ENCODE data around the gene ATP11A. TPM values are rescaled to one million over a fixed set of nuclear protein-coding genes. Genes with fewer than 3 reads are reported as not detected.

The ATP11A gene
- total and polyA plus RNA-seq, 2 experiments from 2014 or later, result 28.7 to 30.8 TPM

DNA sequence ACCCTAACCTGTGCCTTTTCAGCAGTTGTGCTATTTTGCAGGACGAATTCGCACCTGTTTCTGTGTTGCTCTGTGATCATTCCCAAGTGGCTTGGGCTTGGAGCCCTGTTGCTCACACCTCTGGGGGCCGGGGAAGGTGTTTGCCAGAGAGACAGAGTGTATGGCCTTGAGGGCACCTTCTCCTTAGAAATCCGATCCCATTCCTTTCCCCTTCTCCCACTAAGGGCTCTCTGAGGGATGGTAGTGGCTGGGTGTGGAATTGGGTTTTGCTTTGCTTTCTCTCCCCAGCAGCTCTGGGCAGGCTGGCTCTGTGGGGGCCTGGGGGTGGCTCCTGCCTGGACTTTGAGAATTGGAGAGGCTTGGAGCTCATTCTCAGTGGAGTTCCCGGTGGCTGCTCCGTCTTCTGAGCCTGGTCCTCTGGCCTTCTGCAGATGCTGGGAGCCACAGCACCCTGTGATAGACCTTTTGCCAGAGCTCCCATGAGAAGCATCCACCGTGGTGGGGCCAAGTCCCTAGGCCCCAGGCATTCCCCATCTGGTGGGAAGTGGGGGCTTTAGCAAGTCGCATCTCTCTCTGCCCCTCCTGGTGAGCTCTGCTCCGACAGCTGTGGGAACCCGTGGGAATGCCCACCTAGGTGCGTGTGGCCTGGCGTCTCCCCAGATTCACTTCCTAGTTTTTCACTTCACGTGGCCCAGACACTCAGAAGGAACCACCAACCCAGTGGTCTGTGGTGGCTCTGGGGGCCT lies 26.1 kb downstream of the ATP11A start:
- peak overlapping the region; percentile 47 for H3K27ac ChIP-seq
- no peaks in the 10 kb centered on the region for H3K9me3 ChIP-seq (ENCODE audit: low read depth)
- no peaks in the 10 kb centered on the region for H4K20me1 ChIP-seq (ENCODE audit: insufficient read depth, poor library complexity, severe bottlenecking)
- no peak for DNase-seq (ENCODE audit: low spot score)
- TF ChIP-seq, protein P1, sequence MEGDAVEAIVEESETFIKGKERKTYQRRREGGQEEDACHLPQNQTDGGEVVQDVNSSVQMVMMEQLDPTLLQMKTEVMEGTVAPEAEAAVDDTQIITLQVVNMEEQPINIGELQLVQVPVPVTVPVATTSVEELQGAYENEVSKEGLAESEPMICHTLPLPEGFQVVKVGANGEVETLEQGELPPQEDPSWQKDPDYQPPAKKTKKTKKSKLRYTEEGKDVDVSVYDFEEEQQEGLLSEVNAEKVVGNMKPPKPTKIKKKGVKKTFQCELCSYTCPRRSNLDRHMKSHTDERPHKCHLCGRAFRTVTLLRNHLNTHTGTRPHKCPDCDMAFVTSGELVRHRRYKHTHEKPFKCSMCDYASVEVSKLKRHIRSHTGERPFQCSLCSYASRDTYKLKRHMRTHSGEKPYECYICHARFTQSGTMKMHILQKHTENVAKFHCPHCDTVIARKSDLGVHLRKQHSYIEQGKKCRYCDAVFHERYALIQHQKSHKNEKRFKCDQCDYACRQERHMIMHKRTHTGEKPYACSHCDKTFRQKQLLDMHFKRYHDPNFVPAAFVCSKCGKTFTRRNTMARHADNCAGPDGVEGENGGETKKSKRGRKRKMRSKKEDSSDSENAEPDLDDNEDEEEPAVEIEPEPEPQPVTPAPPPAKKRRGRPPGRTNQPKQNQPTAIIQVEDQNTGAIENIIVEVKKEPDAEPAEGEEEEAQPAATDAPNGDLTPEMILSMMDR (IDR thresholded peaks at IDR 0.05; ENCODE audit: poor library complexity), result no peak
- TF ChIP-seq EZH2phosphoT487 (IDR thresholded peaks at IDR 0.05; ENCODE audit: low read depth, severe bottlenecking, unreplicated experiment) (no peak), EZH2 (IDR thresholded peaks at IDR 0.05; ENCODE audit: borderline replicate concordance) (no peak)
- 72% methylated on average over 13 of the region's 13 CpGs for WGBS (ENCODE audit: low lambda C conversion rate, missing lambda C conversion rate)
- H3K27me3 ChIP-seq, result no peaks in the 10 kb centered on the region
- H3K79me2 ChIP-seq, result peaks cover 82% of the 10 kb centered on the region
- no peak overlapping the region for H3K4me3 ChIP-seq
- no peaks in the 10 kb centered on the region for H3K9me2 ChIP-seq (replicated peaks; ENCODE audit: insufficient read depth)
- H3K36me3 ChIP-seq (replicated peaks; ENCODE audit: insufficient read depth, low read depth), result no peaks in the 10 kb centered on the region
- no peak overlapping the region for H2AFZ ChIP-seq
- peaks cover 56% of the 10 kb centered on the region for H3K4me1 ChIP-seq (ENCODE audit: insufficient read depth)
- H3K4me2 ChIP-seq, result no peak overlapping the region

DNA sequence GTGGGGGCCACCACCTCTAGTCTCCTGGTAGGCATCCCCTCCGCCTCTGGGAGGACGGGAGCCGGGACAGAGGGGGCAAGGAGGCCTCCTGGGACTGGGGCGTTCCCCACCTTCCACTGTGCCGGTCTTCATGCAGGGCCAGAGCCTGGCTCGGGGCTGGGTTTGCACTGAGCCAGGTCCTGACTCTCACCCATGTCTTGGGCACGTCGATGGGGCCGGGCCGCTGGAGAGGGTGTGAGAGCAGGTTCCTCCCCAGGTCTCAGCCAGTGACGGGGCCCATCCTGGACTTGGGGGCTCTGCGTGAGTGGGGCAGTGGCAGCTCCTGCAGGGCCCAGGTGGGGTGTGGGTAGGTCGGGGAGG lies 26.6 kb downstream of the ATP11A start:
- peaks cover 56% of the 10 kb centered on the region for H3K4me1 ChIP-seq (ENCODE audit: insufficient read depth)
- no peaks in the 10 kb centered on the region for H3K9me2 ChIP-seq (replicated peaks; ENCODE audit: insufficient read depth)
- H3K9me3 ChIP-seq (ENCODE audit: low read depth), result no peaks in the 10 kb centered on the region
- TF ChIP-seq EZH2phosphoT487 (IDR thresholded peaks at IDR 0.05; ENCODE audit: low read depth, severe bottlenecking, unreplicated experiment) (no peak), EZH2 (IDR thresholded peaks at IDR 0.05; ENCODE audit: borderline replicate concordance) (no peak)
- TF ChIP-seq, protein P1 (IDR thresholded peaks at IDR 0.05; ENCODE audit: poor library complexity), result no peak
- H3K27ac ChIP-seq, result no peak overlapping the region
- H3K4me2 ChIP-seq, result no peak overlapping the region
- no peaks in the 10 kb centered on the region for H3K27me3 ChIP-seq
- no peak overlapping the region for H3K4me3 ChIP-seq
- 96% methylated on average over 13 of the region's 13 CpGs for WGBS (ENCODE audit: low lambda C conversion rate, missing lambda C conversion rate)
- H3K79me2 ChIP-seq, result peaks cover 84% of the 10 kb centered on the region
- no peaks in the 10 kb centered on the region for H3K36me3 ChIP-seq (replicated peaks; ENCODE audit: insufficient read depth, low read depth)
- H4K20me1 ChIP-seq (ENCODE audit: insufficient read depth, poor library complexity, severe bottlenecking), result no peaks in the 10 kb centered on the region
- H2AFZ ChIP-seq, result no peak overlapping the region
- DNase-seq (ENCODE audit: low spot score), result no peak

DNA sequence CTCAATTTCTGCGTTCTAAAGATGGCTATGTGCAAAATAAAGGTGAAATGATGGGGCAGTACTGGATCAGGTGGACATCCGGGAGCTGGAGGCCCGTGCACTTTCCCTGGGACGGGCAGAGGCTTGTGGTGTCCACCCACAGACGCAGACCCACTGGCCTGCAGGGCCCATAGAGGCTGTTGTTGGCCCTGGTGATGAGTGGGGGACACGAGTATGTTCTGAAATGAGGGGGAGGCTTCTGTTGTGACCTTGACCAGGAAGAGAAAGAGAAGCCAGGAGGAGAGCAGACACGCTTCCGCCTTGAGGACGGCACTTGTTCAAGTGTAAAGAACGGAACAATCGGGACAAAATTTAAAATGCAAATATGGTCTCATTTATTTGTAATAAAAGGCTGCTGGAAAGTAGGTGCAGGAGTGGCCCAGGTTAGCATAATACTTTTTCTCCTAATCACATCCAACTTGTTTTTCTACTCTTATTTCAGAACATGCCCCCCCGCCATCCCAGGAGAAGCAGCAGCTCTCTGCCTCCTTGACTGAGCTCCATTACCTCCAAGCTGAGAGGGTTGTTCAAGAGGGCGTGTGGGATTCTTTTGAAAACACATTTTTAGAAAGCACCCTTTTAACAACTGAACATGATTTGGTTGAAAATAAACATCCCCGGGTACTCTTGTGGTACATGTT lies 27.1 kb downstream of the ATP11A start:
- H3K9me2 ChIP-seq (replicated peaks; ENCODE audit: insufficient read depth), result no peaks in the 10 kb centered on the region
- WGBS (ENCODE audit: low lambda C conversion rate, missing lambda C conversion rate), result 87% methylated on average over 14 of the region's 14 CpGs
- no peaks in the 10 kb centered on the region for H3K36me3 ChIP-seq (replicated peaks; ENCODE audit: insufficient read depth, low read depth)
- TF ChIP-seq, protein P1 (IDR thresholded peaks at IDR 0.05; ENCODE audit: poor library complexity), result no peak
- TF ChIP-seq EZH2 (IDR thresholded peaks at IDR 0.05; ENCODE audit: borderline replicate concordance), result no peak
- no peak for TF ChIP-seq EZH2phosphoT487 (IDR thresholded peaks at IDR 0.05; ENCODE audit: low read depth, severe bottlenecking, unreplicated experiment)
- no peak overlapping the region for H3K4me2 ChIP-seq
- H3K27me3 ChIP-seq, result no peaks in the 10 kb centered on the region
- no peaks in the 10 kb centered on the region for H4K20me1 ChIP-seq (ENCODE audit: insufficient read depth, poor library complexity, severe bottlenecking)
- no peaks in the 10 kb centered on the region for H3K9me3 ChIP-seq (ENCODE audit: low read depth)
- no peak overlapping the region for H2AFZ ChIP-seq
- H3K4me1 ChIP-seq (ENCODE audit: insufficient read depth), result peaks cover 60% of the 10 kb centered on the region
- no peak for DNase-seq (ENCODE audit: low spot score)
- H3K27ac ChIP-seq, result peak overlapping the region; percentile 57
- H3K79me2 ChIP-seq, result peaks cover 89% of the 10 kb centered on the region
- no peak overlapping the region for H3K4me3 ChIP-seq
